ENCODE data around the gene FARP1.

FARP1 gene

DNA sequence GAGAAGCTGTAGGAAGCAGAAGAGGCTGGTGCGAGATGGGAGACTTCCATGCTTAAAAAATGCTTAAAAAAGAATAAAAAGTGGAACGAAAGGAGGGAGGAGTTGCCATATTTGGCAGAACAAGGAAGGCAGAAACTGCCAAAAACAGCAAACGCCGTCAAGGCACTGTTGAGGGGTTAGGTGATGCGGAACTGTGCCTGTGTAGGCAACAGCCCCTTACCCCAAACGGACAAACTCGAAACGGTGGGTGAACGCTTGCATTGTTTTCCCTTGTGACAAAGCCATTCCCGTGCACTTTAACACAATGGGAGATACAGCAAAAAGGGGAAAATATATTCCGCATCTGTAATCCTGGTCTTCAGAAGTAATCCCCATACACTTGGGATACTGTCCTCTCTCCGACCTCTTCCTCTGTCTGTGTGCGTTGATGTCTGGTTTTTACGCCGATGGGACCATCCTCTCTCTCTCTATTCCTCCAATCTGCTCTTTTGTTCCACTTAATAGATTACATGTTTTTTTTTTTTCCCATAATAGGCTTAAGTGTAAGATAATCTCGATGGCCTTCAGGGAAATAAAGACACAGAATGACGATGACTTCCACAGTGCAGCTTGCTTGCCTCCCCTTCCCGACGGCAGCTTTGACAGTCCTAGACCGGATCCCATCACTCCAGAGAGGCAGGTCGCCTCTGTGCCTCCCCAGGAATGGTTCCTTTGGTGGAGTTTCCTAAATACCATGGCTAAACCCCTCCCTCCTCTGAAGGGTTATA lies 166.9 kb downstream of the FARP1 start:
- no peak for DNase-seq (ENCODE audit: low read depth in 2 of 2)

DNA sequence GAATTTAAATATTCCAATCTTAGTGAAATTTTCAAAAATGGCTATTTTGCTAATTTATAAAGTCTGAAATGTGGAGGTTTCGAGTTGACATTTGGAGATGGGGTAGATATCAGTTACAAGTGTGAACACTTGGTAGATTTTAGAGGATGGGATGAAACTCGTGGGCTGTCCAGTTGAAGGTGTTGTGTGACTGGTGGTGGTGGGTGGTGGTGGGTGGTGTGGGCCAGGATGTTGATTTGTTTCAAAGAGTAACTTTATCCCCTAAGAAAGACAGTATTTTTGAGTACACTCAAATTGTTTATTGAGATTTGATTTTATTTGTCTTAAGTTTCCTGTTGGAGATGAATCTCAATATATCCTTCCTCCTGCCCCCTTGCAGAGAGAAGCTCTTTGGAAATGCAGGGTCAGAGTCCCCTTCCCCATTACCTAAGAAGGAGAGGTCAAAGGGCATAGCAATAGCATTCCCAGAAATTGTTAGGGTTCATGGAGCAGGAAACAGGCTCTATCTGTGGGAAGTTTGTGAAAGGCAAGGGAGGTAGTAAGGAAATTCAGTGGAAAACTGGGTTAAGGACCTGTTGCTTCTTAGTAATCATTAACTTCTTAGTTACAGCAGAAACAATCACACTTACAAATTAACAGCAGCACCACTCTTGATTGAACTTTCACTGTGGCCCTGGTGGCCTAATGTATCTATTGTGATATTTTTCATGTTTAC lies 167.7 kb downstream of the FARP1 start:
- DNase-seq (ENCODE audit: low read depth in 2 of 2): no peak

DNA sequence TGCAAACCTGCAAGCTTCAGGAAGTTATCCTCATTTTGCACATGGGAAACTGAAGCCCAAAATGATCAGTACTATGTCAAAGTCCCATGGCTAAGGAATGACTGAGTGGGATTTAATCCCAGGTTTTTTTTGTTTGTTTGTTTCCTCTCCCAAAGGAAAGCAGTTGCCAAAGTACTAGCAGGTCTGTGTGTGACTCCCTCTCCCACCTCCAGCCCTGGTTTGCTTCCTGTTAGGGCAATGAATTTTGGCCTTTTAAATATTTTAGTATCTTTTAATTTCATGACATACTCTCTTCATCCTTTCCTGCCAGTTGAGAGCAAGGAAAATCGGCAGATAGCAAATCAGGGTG lies 168.3 kb downstream of the FARP1 start:
- no peak for DNase-seq (ENCODE audit: low read depth in 2 of 2)

DNA sequence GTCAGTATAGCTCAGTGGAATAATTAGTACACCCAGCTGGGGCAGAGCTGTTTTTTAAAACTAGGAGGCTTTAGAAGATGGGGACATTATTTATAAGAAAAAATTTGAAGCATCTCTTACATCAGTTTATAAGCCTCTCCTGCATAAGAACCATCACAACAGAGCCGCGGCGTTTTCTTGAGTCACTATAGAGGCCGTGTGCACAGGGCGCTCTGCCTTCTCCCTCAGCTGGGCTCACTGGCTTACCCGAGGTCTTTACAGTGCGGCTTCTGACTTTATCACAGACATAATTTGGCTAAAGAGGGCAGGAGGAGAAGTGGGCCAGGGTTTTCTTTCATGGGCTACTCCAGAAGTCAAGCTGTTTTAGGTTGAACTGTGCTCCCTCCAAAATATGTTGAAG lies 169.7 kb downstream of the FARP1 start:
- no peak for DNase-seq (ENCODE audit: low read depth in 2 of 2)

DNA sequence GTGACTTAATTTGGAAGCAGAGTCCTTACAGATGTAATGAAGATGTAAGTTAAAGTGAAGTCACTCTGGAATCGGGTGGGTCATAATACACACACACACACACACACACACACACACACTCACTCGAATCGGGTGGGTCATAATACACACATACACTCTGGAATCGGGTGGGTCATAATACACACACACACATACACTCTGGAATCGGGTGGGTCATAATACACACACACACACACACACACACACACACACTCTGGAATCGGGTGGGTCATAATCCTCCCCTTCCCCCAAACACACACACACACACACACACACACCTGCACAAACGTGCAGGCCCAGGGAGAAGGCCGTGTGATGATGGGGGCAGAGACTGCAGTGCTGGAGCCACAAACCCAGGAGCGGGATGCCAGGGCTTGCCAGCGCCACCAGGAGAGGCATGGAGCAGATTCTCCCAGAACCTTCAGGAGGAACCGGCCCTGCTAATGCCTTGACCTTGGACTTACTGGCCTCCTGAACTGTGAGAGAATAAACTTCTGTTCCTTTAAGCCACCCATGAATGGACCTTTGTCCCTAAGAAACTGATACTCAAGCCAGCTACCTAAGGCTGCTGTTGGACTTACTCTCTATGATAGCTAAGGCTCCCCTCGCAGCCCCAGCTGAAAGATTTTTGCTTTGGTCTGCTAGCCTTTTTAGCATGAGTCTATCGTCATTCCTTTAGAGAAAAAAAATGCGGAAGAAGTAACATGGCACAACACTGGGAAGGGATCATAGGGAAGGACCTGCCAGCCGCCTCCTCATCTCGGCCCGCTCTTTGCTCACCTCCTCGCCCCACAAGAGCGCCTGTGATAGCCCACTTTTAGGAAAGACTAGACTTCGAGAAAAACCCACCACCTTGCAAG lies 170.4 kb downstream of the FARP1 start:
- DNase-seq (ENCODE audit: low read depth in 2 of 2): no peak

DNA sequence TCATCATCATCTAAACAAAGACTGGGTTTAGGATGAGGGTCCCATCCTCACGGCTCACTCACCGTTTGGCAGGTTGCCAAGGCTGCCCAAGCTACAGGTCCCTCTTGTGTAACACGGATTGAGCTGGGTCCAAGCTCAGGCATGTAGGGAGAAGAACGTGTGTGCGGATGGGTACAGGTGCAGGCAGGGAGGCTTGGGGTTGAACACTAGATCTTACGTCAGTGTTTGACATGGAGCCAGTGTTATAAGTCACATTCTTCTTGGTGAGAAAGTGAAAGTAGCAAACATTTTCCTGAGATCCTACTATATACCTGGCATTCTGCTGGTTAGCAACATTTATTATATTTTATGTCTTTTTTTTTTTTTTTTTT lies 171.0 kb downstream of the FARP1 start:
- DNase-seq (ENCODE audit: low read depth in 2 of 2): no peak

DNA sequence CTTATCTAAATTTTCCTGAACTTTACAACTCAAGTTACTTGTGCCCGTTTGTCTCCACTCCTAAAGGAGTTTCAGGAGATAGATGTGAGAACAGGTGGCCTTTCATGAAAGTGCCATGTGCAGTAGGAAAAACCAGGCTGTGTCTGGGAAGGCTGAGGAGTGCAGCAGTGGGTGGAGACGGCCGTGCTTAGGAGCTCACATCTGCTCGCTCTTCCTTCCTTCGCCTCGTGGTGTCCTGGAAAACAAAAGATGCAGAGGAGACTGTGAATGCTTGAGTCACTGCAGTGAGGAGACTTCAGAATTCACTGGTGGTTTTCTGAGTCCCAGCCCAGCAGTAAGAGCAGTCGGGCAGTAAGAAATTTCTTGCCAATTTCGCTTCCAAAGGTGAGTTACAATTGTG lies 172.6 kb downstream of the FARP1 start:
- DNase-seq (ENCODE audit: low read depth in 2 of 2): peak; percentile 33 to 40

DNA sequence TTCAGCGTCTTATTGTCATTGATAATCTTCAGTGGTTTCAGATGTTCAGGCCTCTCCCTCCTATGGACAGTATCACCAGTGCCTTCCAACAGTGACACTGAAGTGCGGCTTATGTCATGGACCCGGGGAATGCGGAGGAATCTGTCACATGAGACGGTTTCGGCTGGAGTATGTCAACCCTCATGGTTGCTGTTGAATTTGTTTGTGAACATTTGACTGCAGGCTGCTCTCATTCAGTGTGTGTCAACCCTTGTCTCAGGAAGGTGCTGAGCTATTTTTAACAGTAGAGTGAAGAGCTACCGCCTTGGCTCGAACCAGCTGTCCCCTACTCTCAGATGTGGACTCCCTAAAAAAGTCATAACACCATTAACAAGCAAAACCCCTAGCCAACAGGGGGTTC lies 173.0 kb downstream of the FARP1 start:
- no peak for DNase-seq (ENCODE audit: low read depth in 2 of 2)

DNA sequence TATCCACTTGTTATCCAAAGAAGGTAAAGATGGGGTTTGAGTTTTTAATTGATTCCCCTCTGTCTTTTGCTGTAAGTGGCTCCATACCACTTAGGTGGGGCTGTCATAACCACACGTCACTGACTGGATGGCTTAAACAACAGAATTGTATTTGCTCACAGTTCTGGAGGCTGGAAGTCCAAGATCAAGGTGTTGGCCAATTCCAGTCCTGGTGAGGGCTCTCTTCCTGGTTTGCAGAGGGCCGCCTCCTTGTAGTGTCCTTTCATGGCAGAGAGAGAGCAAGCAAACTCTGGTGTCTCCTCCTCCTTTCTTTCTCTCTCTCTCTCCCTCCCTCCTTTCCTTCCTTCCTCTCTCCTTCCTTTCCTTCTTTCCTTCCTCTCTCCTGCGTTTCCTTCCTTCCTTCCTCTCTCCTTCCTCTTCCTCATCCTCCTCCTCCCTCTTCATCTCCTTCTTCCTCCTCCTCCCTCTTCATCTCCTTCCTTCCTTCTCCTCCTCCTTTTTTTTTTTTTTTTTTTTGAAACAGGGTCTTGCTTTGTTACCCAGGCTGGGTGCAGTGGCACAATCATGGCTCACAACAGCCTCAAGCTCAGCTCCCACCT lies 174.8 kb downstream of the FARP1 start:
- DNase-seq (ENCODE audit: low read depth in 2 of 2): no peak

DNA sequence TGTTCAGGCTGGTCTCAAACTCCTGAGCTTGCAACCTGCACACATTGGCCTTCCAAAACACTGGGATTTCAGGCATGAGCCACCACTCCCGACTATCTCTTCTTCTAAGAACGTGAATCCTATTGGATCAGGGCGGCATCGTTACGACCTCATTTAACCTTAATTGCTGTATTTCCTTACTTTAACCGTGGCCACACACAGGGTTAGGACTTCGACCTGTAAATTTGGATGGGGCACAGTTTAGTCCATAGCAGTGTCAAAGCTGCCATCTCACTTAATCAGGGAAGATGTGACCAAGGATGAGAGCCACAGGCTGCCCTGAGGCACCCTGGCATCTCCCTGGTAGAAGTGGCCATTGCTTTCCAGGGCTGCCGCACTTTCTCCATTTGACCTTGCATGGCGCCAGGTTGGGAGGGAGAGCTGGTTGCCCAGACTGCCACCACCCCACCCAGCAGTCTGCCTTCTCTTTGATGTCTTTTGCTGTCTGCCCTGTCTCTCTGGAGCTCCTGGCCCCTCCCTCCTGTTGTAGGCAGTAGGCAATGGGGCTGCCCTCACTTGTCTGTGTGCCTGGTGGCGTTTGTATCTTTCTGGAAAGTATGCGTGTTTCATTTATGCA lies 175.5 kb downstream of the FARP1 start:
- DNase-seq (ENCODE audit: low read depth in 2 of 2): no peak

DNA sequence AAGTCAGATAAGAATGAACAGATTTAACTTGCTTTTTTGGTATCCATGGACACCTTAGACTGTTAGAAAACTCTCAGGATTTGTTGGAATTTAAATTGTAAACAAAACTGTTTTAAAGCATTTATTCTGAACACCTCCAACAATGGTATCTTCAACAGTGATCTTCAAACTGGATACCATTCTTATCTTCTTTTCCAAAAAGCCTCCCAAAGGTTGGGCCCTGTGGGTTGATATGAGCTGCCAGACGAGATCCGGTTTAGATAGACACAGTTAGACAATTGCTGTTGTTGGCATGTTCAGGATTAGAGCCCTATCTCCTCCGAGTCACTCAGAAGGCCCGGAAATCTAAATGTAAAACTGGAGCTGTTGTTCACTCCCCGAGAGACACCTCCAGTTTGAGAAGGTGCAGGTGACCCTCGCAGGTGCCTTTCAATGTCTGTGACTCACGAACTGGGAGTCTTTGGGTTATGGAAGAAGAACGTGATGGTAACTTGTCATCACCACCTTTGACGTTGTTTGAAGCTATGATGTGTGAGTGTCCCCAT lies 177.7 kb downstream of the FARP1 start:
- DNase-seq (ENCODE audit: low read depth in 2 of 2): no peak

DNA sequence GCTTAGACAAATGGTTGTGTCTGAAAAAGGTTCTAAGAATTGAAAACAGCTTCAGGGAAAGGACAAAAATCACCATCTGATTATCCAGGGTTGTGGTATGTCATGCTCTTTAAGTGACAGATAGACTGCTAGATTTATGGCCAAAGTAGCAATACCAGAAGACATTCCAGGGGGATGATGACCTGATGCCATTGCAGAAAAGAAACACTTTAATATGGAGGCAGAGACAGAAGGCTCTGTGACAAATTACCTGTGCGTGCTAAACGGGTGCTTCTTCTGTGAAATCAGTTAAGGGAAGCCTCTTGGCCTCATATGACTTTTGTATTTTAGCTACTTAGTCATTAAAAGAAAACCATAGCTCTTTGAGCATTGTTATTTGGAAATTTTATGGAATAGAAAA lies 178.5 kb downstream of the FARP1 start:
- no peak for DNase-seq (ENCODE audit: low read depth in 2 of 2)

DNA sequence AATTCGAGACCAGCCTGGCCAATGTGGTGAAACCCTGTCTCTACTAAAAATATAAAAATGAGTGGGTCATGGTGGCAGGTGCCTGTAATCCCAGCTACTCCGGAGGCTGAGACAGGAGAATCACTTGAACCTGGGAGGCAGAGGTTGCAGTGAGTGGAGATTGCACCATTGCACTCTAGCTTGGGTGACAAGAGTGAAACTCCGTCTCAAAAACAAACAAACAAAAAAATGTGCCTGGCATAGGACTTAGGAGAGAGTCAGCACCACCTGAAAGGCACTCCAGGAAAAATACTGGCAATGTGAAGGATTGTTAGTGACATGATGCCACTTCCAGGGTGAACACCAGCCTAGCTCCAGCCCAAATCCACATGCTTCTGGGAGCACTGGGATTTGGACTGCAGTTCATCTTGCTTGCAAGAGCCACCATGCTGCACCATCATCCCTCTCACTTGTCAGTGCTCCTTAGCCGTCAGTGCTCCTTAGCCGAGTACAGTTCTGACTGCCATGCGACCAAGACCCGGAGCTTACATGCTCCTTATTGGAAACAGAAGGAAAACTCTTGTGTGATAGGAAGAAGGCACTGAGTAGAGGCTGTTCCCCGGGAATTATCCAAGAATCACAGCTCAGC lies 179.3 kb downstream of the FARP1 start:
- DNase-seq (ENCODE audit: low read depth in 2 of 2): no peak

DNA sequence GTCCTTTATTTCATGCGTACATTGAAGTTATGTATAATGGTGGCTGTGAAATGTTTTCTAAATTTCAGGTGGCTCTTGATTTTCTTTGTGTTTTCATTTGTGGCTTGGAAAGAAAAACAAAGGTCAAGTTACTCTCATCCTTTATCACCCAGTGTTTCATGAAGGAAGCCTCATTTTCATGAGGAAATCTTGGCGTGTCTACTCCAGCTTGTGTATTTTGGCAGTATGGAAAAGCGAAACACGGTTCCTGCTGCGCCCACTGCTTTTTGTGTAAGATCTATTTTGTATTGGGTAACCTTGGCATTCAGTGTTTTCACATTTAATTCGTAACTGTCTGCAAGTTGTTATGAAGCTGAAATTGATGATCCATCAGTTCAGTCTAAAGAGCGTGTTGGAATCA lies 181.2 kb downstream of the FARP1 start:
- no peak for DNase-seq (ENCODE audit: low read depth in 2 of 2)

DNA sequence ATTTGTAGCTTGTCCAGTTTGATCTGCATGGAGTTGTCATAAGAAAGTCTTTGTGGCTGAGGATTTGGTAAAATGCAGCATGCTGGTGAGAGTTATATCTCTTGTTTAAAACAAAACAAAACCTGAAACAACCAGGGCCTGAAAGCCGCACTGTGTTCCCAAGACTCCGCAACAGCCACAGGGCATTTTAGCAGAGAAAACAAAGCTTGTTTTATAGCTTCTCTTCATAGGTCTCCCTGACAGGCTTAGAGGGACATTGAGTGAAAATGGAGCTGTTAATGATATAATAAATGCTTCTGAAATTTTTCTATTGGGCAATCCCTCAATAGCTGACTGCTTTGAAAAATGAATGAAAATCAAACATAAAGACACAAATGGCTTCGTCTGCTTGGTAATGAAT lies 182.8 kb downstream of the FARP1 start:
- no peak for DNase-seq (ENCODE audit: low read depth in 2 of 2)

DNA sequence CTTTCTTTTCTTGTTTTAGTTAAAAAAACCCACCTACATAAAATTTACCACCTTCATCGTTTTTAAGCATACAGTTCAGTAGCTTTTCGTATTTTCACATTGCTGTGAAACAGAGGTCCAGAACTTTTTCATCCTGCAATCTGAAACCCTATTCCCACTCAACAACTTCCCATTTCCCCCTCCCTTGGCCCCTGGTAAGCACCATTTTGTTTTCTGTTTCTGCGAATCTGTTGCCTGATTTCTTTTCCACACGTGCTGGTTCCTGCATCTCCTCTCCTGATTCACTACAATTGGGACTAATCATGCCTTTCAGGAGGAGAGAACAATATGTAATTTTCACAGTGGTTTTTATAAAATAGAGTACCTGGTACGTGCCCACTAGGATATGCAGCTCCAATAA lies 183.4 kb downstream of the FARP1 start:
- no peak for DNase-seq (ENCODE audit: low read depth in 2 of 2)

DNA sequence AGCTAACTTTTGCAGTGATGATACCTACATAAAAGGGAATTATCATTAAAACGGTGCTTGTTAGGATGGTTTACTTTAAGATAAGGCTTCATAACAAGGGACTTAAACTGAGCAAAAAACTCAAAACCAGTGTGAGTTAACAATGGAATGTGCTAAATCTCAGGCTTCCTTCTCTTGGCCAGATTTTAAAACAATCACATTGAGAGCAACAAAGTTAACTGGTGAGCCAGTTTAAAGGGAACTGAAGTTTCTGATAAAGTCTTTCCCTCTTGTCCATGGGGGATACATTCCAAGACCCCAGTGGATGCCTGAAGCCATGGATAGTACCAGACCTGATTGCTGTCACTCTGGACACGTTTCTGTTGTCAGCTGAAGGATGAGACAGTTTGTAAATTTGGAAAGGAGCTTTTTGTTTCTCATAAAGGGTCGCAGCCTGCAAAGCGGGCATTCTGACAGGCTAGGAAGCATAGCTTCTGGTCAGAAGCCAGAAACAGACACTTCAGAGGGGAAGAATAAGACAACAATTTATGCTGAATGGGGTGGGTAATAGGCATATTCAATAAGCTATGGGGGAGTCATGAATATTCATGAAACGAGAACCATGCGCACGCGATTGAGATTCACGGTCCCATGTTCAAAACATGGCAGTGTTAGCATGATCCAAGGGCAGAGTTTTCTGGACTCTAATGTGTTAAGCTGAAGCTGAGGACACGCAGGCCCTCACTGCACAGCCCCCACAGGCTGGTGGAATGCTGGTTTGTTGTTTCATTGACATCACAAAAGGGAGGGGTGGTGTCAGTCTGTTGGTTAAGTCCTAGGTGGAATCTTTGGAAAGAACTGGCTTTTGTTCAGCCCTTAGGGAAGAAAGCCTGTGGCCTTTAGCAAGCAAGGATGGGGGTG lies 184.7 kb downstream of the FARP1 start:
- DNase-seq (ENCODE audit: low read depth in 2 of 2): peak; percentile 57 to 63

DNA sequence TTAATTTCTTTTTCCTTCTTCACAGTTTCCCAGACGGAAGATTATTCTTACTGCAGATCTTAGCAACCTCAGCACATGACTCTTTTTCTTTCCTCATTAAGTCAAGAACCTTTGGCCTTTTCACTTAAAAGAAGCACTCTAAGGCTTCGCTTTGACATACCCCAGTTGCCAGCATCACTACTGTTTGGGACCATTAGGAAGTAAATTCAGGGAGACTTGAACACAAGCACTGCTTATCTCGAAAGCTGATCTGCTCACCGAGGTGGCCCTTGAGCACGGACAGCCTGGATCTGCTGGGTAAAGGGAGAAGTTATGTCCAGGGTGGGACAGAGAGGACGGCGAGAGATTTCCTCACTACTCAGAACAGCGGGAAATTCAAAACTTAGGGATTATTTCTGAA lies 185.6 kb downstream of the FARP1 start:
- DNase-seq (ENCODE audit: low read depth in 2 of 2): no peak

DNA sequence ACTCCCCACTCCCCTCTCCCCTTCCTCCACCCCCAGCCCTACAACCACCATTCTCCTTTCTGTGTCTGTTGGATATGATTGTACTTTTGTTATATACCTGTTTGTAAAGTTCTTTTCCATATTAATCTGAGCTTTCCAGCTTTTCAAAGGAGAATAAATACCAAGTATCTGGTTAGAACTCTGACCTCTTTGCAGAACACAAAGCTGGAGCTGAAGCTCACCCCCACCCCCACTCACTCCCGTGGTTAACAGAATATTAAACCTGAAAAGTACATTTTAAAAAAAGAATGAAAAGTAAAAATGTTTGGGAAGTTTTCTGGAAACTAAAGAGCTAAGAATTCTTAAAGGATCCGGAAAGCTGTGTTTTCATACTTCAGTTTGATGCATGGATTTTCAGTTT lies 189.3 kb downstream of the FARP1 start:
- no peak for DNase-seq (ENCODE audit: low read depth in 2 of 2)

DNA sequence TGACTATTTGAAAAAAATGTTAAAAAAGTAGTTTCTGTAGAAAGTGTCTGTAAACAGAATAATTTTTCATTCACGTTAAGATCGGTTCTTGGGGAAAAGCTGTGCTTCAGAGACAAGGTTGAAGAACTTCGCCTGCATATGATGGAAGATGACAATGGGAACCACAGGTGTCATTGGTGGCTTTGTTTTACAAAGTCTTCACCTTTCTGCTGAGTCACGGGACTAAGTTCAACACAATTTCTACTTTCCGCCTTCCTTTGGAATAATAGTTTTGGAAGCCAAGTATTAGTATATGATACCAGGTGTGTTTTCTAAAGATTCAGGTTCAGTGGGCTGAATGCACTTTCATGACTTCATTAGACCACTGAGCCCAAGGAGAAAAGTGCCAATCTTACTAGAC lies 189.8 kb downstream of the FARP1 start:
- DNase-seq (ENCODE audit: low read depth in 2 of 2): no peak
